H1 (cell line): ENCODE data around the gene PIK3C2G. TPM values are rescaled to one million over a fixed set of nuclear protein-coding genes. Genes with fewer than 3 reads are reported as not detected.

Experiments
- CTCF ChIA-PET: fragments of 300-600 bp; sonication (Branson Sonifier 250); formaldehyde crosslinking; loops from one replicate; lab custom pipeline; 2021; ENCODE audit not compliant: partially characterized antibody; lab: Charles Lee
- POLR2A ChIA-PET: fragments of 300-600 bp; sonication (Branson Sonifier 250); formaldehyde crosslinking; loops from one replicate; lab custom pipeline; 2021; ENCODE audit warnings: inconsistent platforms; ENCODE audit not compliant: partially characterized antibody; lab: Charles Lee
- DNase-seq, 2 experiments: peaks; one replicate each; pipeline versions ENCODE4 v3.0.0 to v3.0.0-alpha.2; 2010 to 2022; ENCODE audit warnings: low spot score in 2 of 2, low read depth in 1 of 2, mixed read lengths in 1 of 2
- FAIRE-seq: peaks from 2 replicates; lab custom pipeline; 2011; peaks lifted over from hg19 to GRCh38; lab: Jason Lieb, UNC
- H2AFZ ChIP-seq: 2 replicates; pipeline ENCODE4 v1.8.1; 2012; ENCODE audit warnings: low read length, inconsistent platforms
- H2AK5ac ChIP-seq: 2 replicates; pipeline ENCODE4 v1.6.1; 2013; ENCODE audit warnings: low read depth, low read length
- H2BK120ac ChIP-seq: replicated peaks from 2 replicates; pipeline ENCODE3; 2013; ENCODE audit warnings: low read depth, low read length, inconsistent platforms
- H2BK12ac ChIP-seq: 2 replicates; pipeline ENCODE4 v1.6.1; 2013; ENCODE audit warnings: low read depth, low read length
- H2BK15ac ChIP-seq: 2 replicates; pipeline ENCODE4 v1.6.1; 2013; ENCODE audit warnings: low read length
- H2BK20ac ChIP-seq: 2 replicates; pipeline ENCODE4 v1.6.1; 2013; ENCODE audit warnings: low read length
- H2BK5ac ChIP-seq: 2 replicates; pipeline ENCODE4 v1.6.1; 2013; ENCODE audit warnings: low read depth, low read length
- H3K14ac ChIP-seq: 2 replicates; pipeline ENCODE4 v1.6.1; 2013; ENCODE audit warnings: inconsistent platforms; ENCODE audit not compliant: insufficient read length
- H3K18ac ChIP-seq: 2 replicates; pipeline ENCODE4 v1.6.1; 2013; ENCODE audit warnings: low read length; ENCODE audit errors: extremely low read depth
- H3K23ac ChIP-seq: 2 replicates; pipeline ENCODE4 v1.6.1; 2013; ENCODE audit warnings: inconsistent platforms; ENCODE audit not compliant: insufficient read length
- H3K23me2 ChIP-seq: 2 replicates; pipeline ENCODE4 v1.6.1; 2013; ENCODE audit warnings: low read depth, low read length
- H3K27ac ChIP-seq: 2 replicates; pipeline ENCODE4 v1.6.1; 2011; ENCODE audit warnings: low read depth, low read length, inconsistent platforms
- H3K27me3 ChIP-seq, 4 experiments: replicated peaks in 1 of 4; 1 replicate in 1 of 4; 2 replicates in 3 of 4; pipeline versions ENCODE4 v1.6.1 to v1.8.1; 2011 to 2013; ENCODE audit warnings: low read length in 3 of 4, mild to moderate bottlenecking in 3 of 4, inconsistent platforms in 2 of 4, mixed read lengths in 2 of 4, moderate library complexity in 1 of 4; ENCODE audit not compliant: control insufficient read depth in 3 of 4, insufficient read depth in 3 of 4; ENCODE audit errors: extremely low read depth in 1 of 4
- H3K36me3 ChIP-seq, 4 experiments: 2 replicates each; pipeline versions ENCODE4 v1.6.1 to v1.8.1; 2011 to 2013; ENCODE audit warnings: mild to moderate bottlenecking in 4 of 4, low read length in 3 of 4, moderate library complexity in 2 of 4, control low read depth in 1 of 4, inconsistent platforms in 1 of 4; ENCODE audit not compliant: insufficient read depth in 4 of 4, control insufficient read depth in 2 of 4
- H3K4ac ChIP-seq: replicated peaks from 2 replicates; pipeline ENCODE3; 2013; ENCODE audit warnings: low read length, low read depth, mixed read lengths, inconsistent platforms; ENCODE audit not compliant: insufficient read length
- H3K4me1 ChIP-seq, 4 experiments: replicated peaks in 1 of 4; 1 replicate in 1 of 4; 2 replicates in 3 of 4; pipeline versions ENCODE4 v1.6.1 to v1.8.1; 2011 to 2013; ENCODE audit warnings: low read length in 3 of 4, inconsistent platforms in 2 of 4, mixed read lengths in 1 of 4; ENCODE audit not compliant: insufficient read depth in 4 of 4, control insufficient read depth in 3 of 4
- H3K4me2 ChIP-seq, 2 experiments: 2 replicates each; pipeline versions ENCODE4 v1.6.1 to v1.8.1; 2011 to 2013; ENCODE audit warnings: low read depth in 2 of 2, low read length in 2 of 2, control low read depth in 1 of 2, inconsistent platforms in 1 of 2, mild to moderate bottlenecking in 1 of 2; ENCODE audit not compliant: insufficient read depth in 1 of 2
- H3K4me3 ChIP-seq, 4 experiments: fragments of 200-600, 300-600 bp in 1 of 4; sonication (generic), shearing (Covaris generic), sonication (Bioruptor Twin) in 1 of 4; 2 replicates each; pipeline versions ENCODE4 v1.5.1 to v1.8.1; 2011 to 2016; ENCODE audit warnings: low read length in 4 of 4, low read depth in 3 of 4, control low read depth in 2 of 4, inconsistent platforms in 2 of 4, mild to moderate bottlenecking in 2 of 4, mixed read lengths in 1 of 4, moderate library complexity in 1 of 4; ENCODE audit not compliant: insufficient read depth in 2 of 4; ENCODE audit errors: extremely low read depth in 1 of 4
- H3K56ac ChIP-seq: replicated peaks from 2 replicates; pipeline ENCODE3; 2013; ENCODE audit warnings: low read depth, mild to moderate bottlenecking, mixed read lengths, low read length, inconsistent platforms; ENCODE audit not compliant: insufficient read length
- H3K79me1 ChIP-seq: 2 replicates; pipeline ENCODE4 v1.6.1; 2013; ENCODE audit warnings: low read depth, low read length, control low read depth
- H3K79me2 ChIP-seq, 2 experiments: 2 replicates each; pipeline versions ENCODE4 v1.6.1 to v1.8.1; 2012 to 2013; ENCODE audit warnings: low read length in 2 of 2, mild to moderate bottlenecking in 2 of 2, inconsistent platforms in 1 of 2; ENCODE audit not compliant: insufficient read depth in 2 of 2, control insufficient read depth in 1 of 2
- H3K9ac ChIP-seq, 4 experiments: replicated peaks in 1 of 4; 1 replicate in 1 of 4; 2 replicates in 3 of 4; pipeline versions ENCODE4 v1.6.1 to v1.8.1; 2011 to 2013; ENCODE audit warnings: low read depth in 3 of 4, low read length in 3 of 4, control low read depth in 2 of 4, mild to moderate bottlenecking in 2 of 4, moderate library complexity in 2 of 4, inconsistent platforms in 1 of 4; ENCODE audit errors: extremely low read depth in 1 of 4
- H3K9me3 ChIP-seq, 2 experiments: 2 replicates each; pipeline versions ENCODE4 v1.6.1 to v1.8.1; 2012 to 2013; ENCODE audit warnings: mild to moderate bottlenecking in 2 of 2, moderate library complexity in 2 of 2, control low read depth in 1 of 2, inconsistent platforms in 1 of 2, low read depth in 1 of 2, low read length in 1 of 2, mixed read lengths in 1 of 2; ENCODE audit not compliant: insufficient read depth in 2 of 2
- H4K20me1 ChIP-seq, 2 experiments: replicated peaks in 1 of 2; 2 replicates each; pipeline versions ENCODE3 to v1.8.1; 2011 to 2013; ENCODE audit warnings: inconsistent platforms in 2 of 2, low read length in 2 of 2, mild to moderate bottlenecking in 1 of 2; ENCODE audit not compliant: insufficient read depth in 2 of 2, control insufficient read depth in 1 of 2
- H4K5ac ChIP-seq: 2 replicates; pipeline ENCODE4 v1.6.1; 2013; ENCODE audit warnings: low read length, low read depth, mixed read lengths, inconsistent platforms; ENCODE audit not compliant: insufficient read length
- H4K8ac ChIP-seq: 2 replicates; pipeline ENCODE4 v1.8.0; 2013; ENCODE audit warnings: mild to moderate bottlenecking, moderate library complexity, low read length, inconsistent platforms; ENCODE audit not compliant: insufficient read depth; ENCODE audit errors: extremely low read depth
- H4K91ac ChIP-seq: replicated peaks from 2 replicates; pipeline ENCODE3; 2013; ENCODE audit warnings: low read length, mixed read lengths, inconsistent platforms; ENCODE audit not compliant: insufficient read length
- HDAC6 ChIP-seq: IDR thresholded peaks from one replicate; pipeline ENCODE4 v1.7.1; 2012; ENCODE audit warnings: low read depth, mild to moderate bottlenecking, inconsistent platforms, low read length, moderate library complexity
- whole genome bisulfite sequencing, 2 experiments: shearing (Covaris generic) in 1 of 2; methylation state at CpG; one replicate each; pipeline versions ENCODE4 v1.1.6 to v1.1.7; 2013 to 2015; ENCODE audit warnings: low lambda C conversion rate in 2 of 2, mixed read lengths in 2 of 2, inconsistent platforms in 1 of 2, low coverage in 1 of 2, missing lambda C conversion rate in 1 of 2; ENCODE audit not compliant: insufficient replicate concordance in 2 of 2, insufficient coverage in 1 of 2, insufficient read length in 1 of 2; ENCODE audit errors: extremely low coverage in 1 of 2, missing lambda C conversion rate in 1 of 2; 5-methylcytosine and 5-hydroxymethylcytosine counted together
- polyA plus RNA-seq, 7 experiments: library from polyadenylated mRNA; depleted of rRNA in 3 of 7; stranded (reverse) in 5 of 7; unstranded in 2 of 7; fragments of >200 nt in 5 of 7; fragments of 200-250 nt in 2 of 7; gene quantifications; 1 replicate in 5 of 7; 2 replicates in 1 of 7; 4 replicates in 1 of 7; pipeline versions ENCODE4 v1.2.1 to v1.2.3, GENCODE V29; 2011 to 2013; ENCODE audit warnings: missing spikeins in 2 of 7, mixed read lengths in 2 of 7
- total RNA-seq: library from RNA; stranded (reverse); fragmentation: NEBNext Ultra II Directional; extraction: Animal tissue kit (Norgen Biotek cat#: 25700); gene quantifications from 2 replicates; pipeline ENCODE4 v1.2.1, GENCODE V29; 2021

PIK3C2G gene
- total and polyA plus RNA-seq, 2 of the 8 experiments (the other 6 are each of a cell fraction or from before 2014, with no cell fraction given), result not detected

GRCh38 chr12:18261906-18262305 lies 588 bp downstream of the PIK3C2G start:
- Histone ChIP-seq H4K91ac (no peak overlapping the region), H3K4me2 (no peak overlapping the region), H3K9me3 (no peaks in the 10 kb centered on the region), H2AFZ (peak overlapping the region; percentile 37; the same call in 1 of the 2 replicates), H3K14ac (no peak overlapping the region), H3K4me1 (no peaks in the 10 kb centered on the region), H3K36me3 (no peaks in the 10 kb centered on the region), H4K5ac (no peak overlapping the region), H4K20me1 (no peaks in the 10 kb centered on the region), H2BK5ac (no peak overlapping the region), H3K79me2 (no peaks in the 10 kb centered on the region), H3K18ac (no peak overlapping the region), H3K23ac (no peak overlapping the region), H3K4ac (no peak overlapping the region), H2BK15ac (no peak overlapping the region), H3K27me3 (no peaks in the 10 kb centered on the region), H3K9ac (no peak overlapping the region), H3K27ac (no peak overlapping the region), H3K56ac (no peak overlapping the region), H2BK20ac (no peak overlapping the region), H2BK120ac (no peak overlapping the region), H2BK12ac (no peak overlapping the region), H2AK5ac (no peak overlapping the region), H3K79me1 (no peaks in the 10 kb centered on the region), H3K23me2 (no peaks in the 10 kb centered on the region; the same call in 1 of the 2 replicates), H3K4me3 (no peak overlapping the region), H4K8ac (no peak overlapping the region)
- ChIA-PET CTCF (interaction anchor here (0.8 to 2.7 kb wide), 13 partner anchors 8 to 168 kb away, joined by 3 to 16 read pairs (median 4); no protein-coding TSS in a partner anchor), POLR2A (no interaction called here)
- DNase-seq (no peak), FAIRE-seq (no peak)
- WGBS, 2 experiments, result 78% methylated on average over 5 of the region's 5 CpGs; no CpG with 5 or more reads in 1 of the 2 experiments
- no peak for TF ChIP-seq HDAC6
